PC-9 (cell line): ENCODE results near the gene NDST1.

Experiments used
- CTCF ChIP-seq: fragments of 200-600 bp; sonication (generic); conservative IDR thresholded peaks from 2 replicates; pipeline ENCODE4 v1.6.1; 2017; ENCODE audit warnings: mixed run types, antibody characterized with exemption, mild to moderate bottlenecking, moderate library complexity
- EZH2 ChIP-seq: fragments of 200-600 bp; sonication (generic); IDR thresholded peaks from 2 replicates; pipeline ENCODE4 v1.8.0; 2017; ENCODE audit warnings: antibody characterized with exemption, low read depth

GRCh38 chr5:150567031-150567717 is 59.2 kb downstream of the NDST1 start:
- TF ChIP-seq CTCF (no peak), EZH2 (no peak)
